Measurements from ENCODE around the gene CDK5RAP3. TPM values are rescaled to one million over a fixed set of nuclear protein-coding genes. Genes with fewer than 3 reads are reported as not detected.
A peak's percentile ranks its signal among the peaks of the same experiment; 100 is the strongest.

Gene CDK5RAP3
- total and polyA plus RNA-seq, 2 of the 13 experiments (the other 11 are each of a cell fraction or from before 2014, with no cell fraction given): 128 to 154 TPM

DNA sequence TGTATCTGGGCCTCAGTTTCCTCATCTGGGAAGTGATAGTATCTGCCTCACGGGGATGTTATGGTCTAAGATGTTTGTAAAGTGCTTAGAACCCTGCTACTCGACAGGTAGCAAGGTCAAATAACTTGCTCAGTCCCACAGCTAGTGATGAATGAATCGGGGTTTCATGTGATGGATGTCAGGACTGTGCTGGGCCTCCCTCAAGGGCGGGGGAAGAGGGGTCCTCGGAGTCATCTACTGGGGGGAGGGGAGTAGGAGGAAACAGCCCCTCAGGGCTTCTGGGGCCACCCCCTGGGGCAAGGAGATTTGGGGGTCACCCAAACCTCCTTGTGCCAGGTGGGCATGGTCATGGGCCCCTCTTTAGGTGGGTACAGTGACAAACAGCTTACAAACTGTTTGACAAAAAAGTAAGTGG is 28.8 kb upstream of the CDK5RAP3 start (continued):
- no peak for TF ChIP-seq PRMT3 (CRISPR knock-in tag; IDR thresholded peaks at IDR 0.05; ENCODE audit: borderline replicate concordance, low read depth)
- no peak for TF ChIP-seq NR2F2 (IDR thresholded peaks at IDR 0.05; ENCODE audit: borderline replicate concordance, low read depth)
- TF ChIP-seq MXD3 (CRISPR knock-in tag; IDR thresholded peaks at IDR 0.05): no peak
- TF ChIP-seq ARNTL (CRISPR knock-in tag; IDR thresholded peaks at IDR 0.05): no peak
- 0 out of 2 replicates have a peak, but pooled peaks have one; percentile 9 for TF ChIP-seq ZNF678 (CRISPR knock-in tag; IDR thresholded peaks at IDR 0.05)
- TF ChIP-seq SMAD9 (CRISPR knock-in tag; IDR thresholded peaks at IDR 0.05): no peak
- no peak for TF ChIP-seq ZNF83 (CRISPR knock-in tag; IDR thresholded peaks at IDR 0.05; ENCODE audit: borderline replicate concordance)
- TF ChIP-seq ZNF556 (CRISPR knock-in tag; IDR thresholded peaks at IDR 0.05; ENCODE audit: borderline replicate concordance): 0 out of 2 replicates have a peak, but pooled peaks have one; percentile 8
- TF ChIP-seq IRF2 (CRISPR knock-in tag; IDR thresholded peaks at IDR 0.05): no peak
- TF ChIP-seq ZC3H13 (CRISPR knock-in tag; IDR thresholded peaks at IDR 0.05): 0 out of 2 replicates have a peak, but pooled peaks have one; percentile 8
- TF ChIP-seq, protein P1, sequence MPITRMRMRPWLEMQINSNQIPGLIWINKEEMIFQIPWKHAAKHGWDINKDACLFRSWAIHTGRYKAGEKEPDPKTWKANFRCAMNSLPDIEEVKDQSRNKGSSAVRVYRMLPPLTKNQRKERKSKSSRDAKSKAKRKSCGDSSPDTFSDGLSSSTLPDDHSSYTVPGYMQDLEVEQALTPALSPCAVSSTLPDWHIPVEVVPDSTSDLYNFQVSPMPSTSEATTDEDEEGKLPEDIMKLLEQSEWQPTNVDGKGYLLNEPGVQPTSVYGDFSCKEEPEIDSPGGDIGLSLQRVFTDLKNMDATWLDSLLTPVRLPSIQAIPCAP (CRISPR knock-in tag; IDR thresholded peaks at IDR 0.05; ENCODE audit: low read depth): no peak
- TF ChIP-seq ZNF75D (CRISPR knock-in tag; IDR thresholded peaks at IDR 0.05; ENCODE audit: borderline replicate concordance): no peak

DNA sequence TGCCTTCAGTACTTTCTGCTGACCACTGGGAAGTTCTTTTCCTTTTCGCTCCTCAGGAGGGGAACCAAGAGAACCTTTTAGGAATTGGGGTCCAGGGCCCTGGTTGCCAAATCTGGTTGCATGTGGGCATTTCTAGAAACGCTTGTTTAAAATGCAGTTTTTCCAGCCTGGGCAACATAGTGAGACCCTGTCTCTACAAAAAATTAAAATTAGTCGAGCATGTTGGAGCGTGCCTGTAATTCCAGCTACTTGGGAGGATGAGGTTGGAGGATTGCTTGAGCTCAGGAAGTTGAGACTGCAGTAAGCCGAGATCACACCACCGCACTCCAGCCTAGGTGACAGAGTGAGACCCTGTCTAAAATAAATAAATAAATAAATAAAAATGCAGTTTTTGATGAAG is 28.3 kb upstream of the CDK5RAP3 start:
- POLR2A ChIA-PET: interaction anchor here (1.6 to 3.0 kb wide), 13 partner anchors 8 to 111 kb away, joined by 4 to 67 read pairs (median 16); partner anchors contain the start of genes CDK5RAP3, LRRC46, MRPL10 and NFE2L1

More for the DNA sequence above, 28.3 kb upstream of the CDK5RAP3 start:
- WGBS (ENCODE audit: low lambda C conversion rate): 54% methylated on average over 6 of the region's 6 CpGs
- in situ Hi-C loops (cut with HindIII; ENCODE audit: extremely low pct_ligation_motif_present, low pct_unique_long_range_greater_than_20kb): no loop called here
- no TSS peak for BruUV-seq (replicated peaks)
- Histone ChIP-seq H3K4me1 (ENCODE audit: insufficient read depth, low read length) (peaks cover 87% of the 10 kb centered on the region), H3K27ac (ENCODE audit: extremely low read length, insufficient read depth, low read length) (peak overlapping the region; percentile 95), H3K79me2 (ENCODE audit: insufficient read depth, low read length) (peaks cover 20% of the 10 kb centered on the region), H3K27me3 (ENCODE audit: control insufficient read depth in 1 of 2, insufficient read depth in 2 of 2, low read length in 2 of 2) (no peaks in the 10 kb centered on the region), H3K4me2 (ENCODE audit: low read depth, low read length) (peak overlapping the region; percentile 97), H3K9me3 (ENCODE audit: low read length) (no peaks in the 10 kb centered on the region), H3K36me3 (replicated peaks in 1 of 2; ENCODE audit: control insufficient read depth in 1 of 2, insufficient read depth in 2 of 2, low read length in 2 of 2) (peaks cover 6 to 35% of the 10 kb centered on the region in 2 experiments), H3K4me3 (replicated peaks in 1 of 3; ENCODE audit: insufficient read depth in 1 of 3, low read depth in 2 of 3, low read length in 3 of 3) (peak overlapping the region; percentile 75 to 87 (median 76)), H3K9ac (ENCODE audit: insufficient read depth, low read depth, low read length) (peak overlapping the region; percentile 90), H4K20me1 (ENCODE audit: insufficient read depth, low read length) (no peaks in the 10 kb centered on the region), H2AFZ (ENCODE audit: low read length) (no peak overlapping the region)
- CTCF ChIA-PET (ENCODE audit: low intra/inter-chr PET ratio, low total read pairs): no interaction called here
- ATAC-seq (no peak), FAIRE-seq (no peak), DNase-seq (ENCODE audit: low spot score) (no peak)
- TF ChIP-seq ZNF460 (CRISPR knock-in tag; IDR thresholded peaks at IDR 0.05; ENCODE audit: borderline replicate concordance): no peak
- TF ChIP-seq ZNF572 (CRISPR knock-in tag; IDR thresholded peaks at IDR 0.05): no peak
- no peak for TF ChIP-seq NPAS2 (CRISPR knock-in tag; IDR thresholded peaks at IDR 0.05; ENCODE audit: borderline replicate concordance)
- TF ChIP-seq JARID2 (CRISPR knock-in tag; IDR thresholded peaks at IDR 0.05; ENCODE audit: insufficient replicate concordance): no peak
- TF ChIP-seq, protein P2, sequence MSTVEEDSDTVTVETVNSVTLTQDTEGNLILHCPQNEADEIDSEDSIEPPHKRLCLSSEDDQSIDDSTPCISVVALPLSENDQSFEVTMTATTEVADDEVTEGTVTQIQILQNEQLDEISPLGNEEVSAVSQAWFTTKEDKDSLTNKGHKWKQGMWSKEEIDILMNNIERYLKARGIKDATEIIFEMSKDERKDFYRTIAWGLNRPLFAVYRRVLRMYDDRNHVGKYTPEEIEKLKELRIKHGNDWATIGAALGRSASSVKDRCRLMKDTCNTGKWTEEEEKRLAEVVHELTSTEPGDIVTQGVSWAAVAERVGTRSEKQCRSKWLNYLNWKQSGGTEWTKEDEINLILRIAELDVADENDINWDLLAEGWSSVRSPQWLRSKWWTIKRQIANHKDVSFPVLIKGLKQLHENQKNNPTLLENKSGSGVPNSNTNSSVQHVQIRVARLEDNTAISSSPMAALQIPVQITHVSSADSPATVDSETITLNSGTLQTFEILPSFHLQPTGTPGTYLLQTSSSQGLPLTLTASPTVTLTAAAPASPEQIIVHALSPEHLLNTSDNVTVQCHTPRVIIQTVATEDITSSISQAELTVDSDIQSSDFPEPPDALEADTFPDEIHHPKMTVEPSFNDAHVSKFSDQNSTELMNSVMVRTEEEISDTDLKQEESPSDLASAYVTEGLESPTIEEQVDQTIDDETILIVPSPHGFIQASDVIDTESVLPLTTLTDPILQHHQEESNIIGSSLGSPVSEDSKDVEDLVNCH (CRISPR knock-in tag; IDR thresholded peaks at IDR 0.05): 0 out of 2 replicates have a peak, but pooled peaks have one; percentile 10
- no peak for TF ChIP-seq ATF7 (IDR thresholded peaks at IDR 0.05)
- no peak for TF ChIP-seq ATF7 (CRISPR knock-in tag; IDR thresholded peaks at IDR 0.05)
- TF ChIP-seq ZNF121 (CRISPR knock-in tag; IDR thresholded peaks at IDR 0.05): peak; percentile 80
- no peak for TF ChIP-seq ZNF331 (CRISPR knock-in tag; IDR thresholded peaks at IDR 0.05)
- TF ChIP-seq ZNF225 (CRISPR knock-in tag; IDR thresholded peaks at IDR 0.05): no peak
- 0 out of 2 replicates have a peak, but pooled peaks have one; percentile 4 for TF ChIP-seq ZNF556 (CRISPR knock-in tag; IDR thresholded peaks at IDR 0.05; ENCODE audit: borderline replicate concordance)
- no peak for TF ChIP-seq HNF4A (CRISPR knock-in tag; IDR thresholded peaks at IDR 0.05)
- intact Hi-C loops (cut with micrococcal nuclease; ENCODE audit: unreplicated experiment): no loop called here
